Duodenal mucosa (tissue), 2 donors: Measurements from ENCODE around the gene ATAD3B.
"Not testable (repeated sequence)": the region's sequence is repeated elsewhere in the genome, so short reads cannot be mapped to it uniquely, and the experiment has no call there.

ENCODE experiments used
- H3K27ac ChIP-seq: one replicate; pipeline ENCODE4 v1.7.0; 2013; ENCODE audit warnings: low read depth, low read length
- H3K27me3 ChIP-seq, 2 donors: one replicate each; pipeline ENCODE4 v1.7.0; 2013; ENCODE audit warnings: low read length in 2 of 2, control low read depth in 1 of 2; ENCODE audit not compliant: insufficient read depth in 2 of 2, control insufficient read depth in 1 of 2
- H3K36me3 ChIP-seq, 2 donors: one replicate each; pipeline ENCODE4 v1.7.0; 2013; ENCODE audit warnings: low read length in 2 of 2, control low read depth in 1 of 2; ENCODE audit not compliant: insufficient read depth in 2 of 2, control insufficient read depth in 1 of 2
- H3K4me1 ChIP-seq, 2 donors: one replicate each; pipeline ENCODE4 v1.7.0; 2013; ENCODE audit warnings: low read length in 2 of 2, control low read depth in 1 of 2; ENCODE audit not compliant: insufficient read depth in 2 of 2, control insufficient read depth in 1 of 2
- H3K4me3 ChIP-seq, 2 donors: one replicate each; pipeline ENCODE4 v1.7.0; 2013; ENCODE audit warnings: low read length in 2 of 2, low read depth in 1 of 2
- H3K9ac ChIP-seq, 2 donors: one replicate each; pipeline ENCODE4 v1.7.0; 2013; ENCODE audit warnings: low read length in 2 of 2, low read depth in 1 of 2
- H3K9me3 ChIP-seq, 2 donors: one replicate each; pipeline ENCODE4 v1.7.0; 2013; ENCODE audit warnings: low read length in 2 of 2, control low read depth in 1 of 2; ENCODE audit not compliant: control insufficient read depth in 1 of 2

The ATAD3B gene

DNA sequence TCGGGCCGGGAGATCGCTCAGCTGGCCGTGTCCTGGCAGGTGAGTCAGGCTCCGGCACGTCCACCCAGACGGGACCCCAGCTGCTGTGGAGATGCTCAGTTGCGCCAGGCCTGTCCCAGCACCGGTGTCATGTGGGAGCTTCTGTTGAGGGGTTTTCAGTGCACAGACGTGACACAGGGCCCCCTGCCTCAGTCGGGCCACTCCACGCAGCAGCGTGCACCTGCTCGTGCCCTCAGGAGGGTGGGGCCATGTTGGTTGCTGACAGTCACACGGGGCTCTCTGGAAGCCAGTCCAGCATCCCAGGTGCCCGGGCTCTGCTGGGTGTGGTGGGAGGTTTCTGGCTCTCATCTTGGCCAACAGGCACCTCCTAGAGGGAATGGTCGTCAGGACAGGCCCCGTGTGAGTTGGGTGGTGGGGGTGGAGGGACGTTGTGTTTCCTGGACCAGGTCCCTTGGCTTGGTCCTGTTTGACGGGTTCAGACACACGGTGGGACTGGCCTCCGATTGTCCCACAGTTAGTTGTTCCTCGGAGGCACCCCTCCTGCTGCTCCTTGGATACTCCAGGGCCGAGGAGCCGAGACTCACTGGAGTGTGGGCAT is 19.2 kb downstream of the ATAD3B start:
- Histone ChIP-seq H3K36me3 (peaks cover 9 to 51% of the 10 kb centered on the region in 2 donors), H3K9ac (no peak overlapping the region), H3K27ac (no peak overlapping the region)

DNA sequence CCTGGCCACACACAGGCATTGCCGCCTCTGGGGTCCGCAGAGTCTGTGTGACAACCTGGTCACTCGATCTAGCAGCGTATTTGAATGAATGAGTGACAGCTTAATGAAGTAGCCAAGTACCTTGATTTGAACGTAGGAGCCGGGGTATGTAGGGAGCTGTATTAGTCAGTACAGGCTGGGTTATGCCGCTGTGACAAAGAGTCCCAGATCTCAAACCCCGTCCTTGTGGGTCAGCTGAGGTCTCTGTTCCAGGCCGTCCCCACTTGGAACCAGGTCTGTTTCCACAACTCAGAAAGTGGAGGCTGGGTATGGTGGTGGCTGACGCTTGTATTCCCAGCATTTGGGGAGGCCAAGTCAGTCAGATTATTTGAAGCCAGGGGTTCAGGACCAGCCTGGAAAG is 20.0 kb downstream of the ATAD3B start:
- no peak overlapping the region for H3K9ac ChIP-seq
- peaks cover 0 to 3% of the 10 kb centered on the region in 2 donors for H3K9me3 ChIP-seq
- no peak overlapping the region for H3K4me3 ChIP-seq
- no peaks in the 10 kb centered on the region for H3K4me1 ChIP-seq
- no peaks in the 10 kb centered on the region for H3K27me3 ChIP-seq
- peaks cover 9 to 51% of the 10 kb centered on the region in 2 donors for H3K36me3 ChIP-seq
- H3K27ac ChIP-seq: no peak overlapping the region

More for the DNA sequence above, 19.2 kb downstream of the ATAD3B start:
- peaks cover 0 to 3% of the 10 kb centered on the region in 2 donors for H3K9me3 ChIP-seq
- no peak overlapping the region for H3K4me3 ChIP-seq
- no peaks in the 10 kb centered on the region for H3K27me3 ChIP-seq
- no peaks in the 10 kb centered on the region for H3K4me1 ChIP-seq

DNA sequence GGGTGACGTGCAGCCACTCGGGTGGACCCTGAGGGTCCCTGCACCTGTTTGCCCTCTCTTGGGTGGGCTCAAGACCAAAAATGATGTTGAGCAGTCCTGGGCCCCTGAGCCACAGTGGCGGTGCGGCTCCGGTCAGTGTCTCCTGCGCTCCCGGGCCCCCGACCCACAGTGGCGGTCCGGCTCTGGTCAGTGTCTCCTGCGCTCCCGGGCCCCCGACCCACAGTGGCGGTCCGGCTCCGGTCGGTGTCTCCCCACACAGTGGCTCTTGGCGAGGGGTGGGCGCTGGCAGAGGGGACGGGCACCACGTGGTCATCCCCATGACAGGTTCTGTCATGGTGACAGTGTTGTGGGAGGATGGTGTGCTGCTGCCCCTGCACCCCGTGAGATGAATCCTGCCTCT is 22.7 kb downstream of the ATAD3B start:
- H3K27me3 ChIP-seq, H3K4me3 ChIP-seq, H3K9me3 ChIP-seq, H3K27ac ChIP-seq, H3K9ac ChIP-seq, H3K4me1 ChIP-seq: not testable (repeated sequence)
- peaks cover 9 to 35% of the 10 kb centered on the region in 2 donors for H3K36me3 ChIP-seq

DNA sequence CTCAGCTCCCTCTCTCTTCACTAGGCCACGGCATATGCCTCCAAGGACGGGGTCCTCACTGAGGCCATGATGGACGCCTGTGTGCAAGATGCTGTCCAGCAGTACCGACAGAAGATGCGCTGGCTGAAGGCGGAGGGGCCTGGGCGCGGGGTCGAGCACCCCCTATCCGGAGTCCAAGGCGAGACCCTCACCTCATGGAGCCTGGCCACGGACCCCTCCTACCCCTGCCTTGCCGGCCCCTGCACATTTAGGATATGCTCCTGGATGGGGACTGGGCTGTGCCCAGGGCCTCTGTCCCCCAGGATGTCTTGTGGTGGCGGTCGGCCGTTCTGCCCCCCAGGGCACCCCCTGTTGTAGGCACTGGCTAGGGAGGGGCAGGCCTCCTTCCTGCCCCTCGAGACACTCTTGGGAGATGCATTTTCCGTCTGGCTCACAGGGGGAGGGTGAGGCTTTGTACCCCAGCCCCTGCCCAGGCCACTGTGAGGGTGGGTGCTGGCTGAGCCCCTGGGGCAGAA is 24.0 kb downstream of the ATAD3B start:
- not testable (repeated sequence) for H3K27me3 ChIP-seq, H3K9me3 ChIP-seq, H3K4me3 ChIP-seq, H3K9ac ChIP-seq, H3K4me1 ChIP-seq, H3K27ac ChIP-seq
- peaks cover 9 to 25% of the 10 kb centered on the region in 2 donors for H3K36me3 ChIP-seq

DNA sequence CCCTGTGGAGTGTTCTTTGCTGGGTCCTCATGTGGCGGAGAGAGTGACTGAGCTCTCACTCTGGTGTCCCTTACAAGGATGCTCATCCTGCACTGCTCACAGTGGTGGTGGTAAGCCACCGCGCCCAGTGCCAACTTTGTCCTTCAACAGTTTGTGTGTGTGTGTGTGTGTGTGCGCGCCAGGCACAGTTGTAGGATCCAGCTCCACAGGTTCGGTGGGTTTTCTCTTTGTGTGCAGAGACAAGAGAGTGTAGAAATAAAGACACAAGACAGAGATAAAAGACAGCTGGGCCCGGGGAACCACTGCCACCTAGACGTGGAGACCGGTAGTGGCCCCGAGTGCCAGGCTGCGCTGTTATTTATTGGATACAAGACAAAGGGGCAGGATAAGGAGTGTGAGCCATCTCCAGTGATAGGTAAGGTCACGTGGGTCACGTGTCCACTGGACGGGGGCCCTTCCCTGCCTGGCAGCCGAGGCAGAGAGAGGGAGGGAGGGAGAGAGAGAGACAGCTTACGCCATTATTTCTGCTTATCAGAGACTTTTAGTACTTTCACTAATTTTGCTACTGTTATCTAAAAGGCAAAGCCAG is 33.3 kb downstream of the ATAD3B start:
- H3K4me1 ChIP-seq, H3K27me3 ChIP-seq, H3K9me3 ChIP-seq, H3K36me3 ChIP-seq, H3K27ac ChIP-seq: not testable (repeated sequence)
- Histone ChIP-seq H3K9ac (peak overlapping the region in 1 of 2 donors; percentile 12), H3K4me3 (peak overlapping the region in 1 of 2 donors; percentile 32)

DNA sequence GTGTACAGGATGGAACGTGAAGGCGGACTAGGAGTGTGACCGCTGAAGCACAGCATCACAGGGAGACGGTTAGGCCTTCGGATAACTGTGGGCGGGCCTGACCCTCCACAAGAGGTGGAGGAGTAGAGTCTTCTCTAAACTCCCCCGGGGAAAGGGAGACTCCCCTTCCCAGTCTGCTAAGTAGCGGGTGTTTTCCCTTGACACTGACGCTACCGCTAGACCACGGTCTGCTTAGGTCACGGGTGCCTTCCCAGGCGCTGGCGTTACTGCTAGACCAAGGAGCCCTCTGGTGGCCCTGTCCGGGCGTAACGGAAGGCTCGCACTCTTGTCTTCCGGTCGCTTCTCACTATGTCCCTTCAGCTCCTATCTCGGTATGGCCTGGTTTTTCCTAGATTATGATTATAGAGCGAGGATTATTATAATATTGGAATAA is 33.8 kb downstream of the ATAD3B start:
- not testable (repeated sequence) for H3K27ac ChIP-seq, H3K27me3 ChIP-seq, H3K9me3 ChIP-seq, H3K4me1 ChIP-seq, H3K36me3 ChIP-seq
- H3K4me3 ChIP-seq: peak overlapping the region in 1 of 2 donors; percentile 32
- peak overlapping the region in 1 of 2 donors; percentile 12 for H3K9ac ChIP-seq

DNA sequence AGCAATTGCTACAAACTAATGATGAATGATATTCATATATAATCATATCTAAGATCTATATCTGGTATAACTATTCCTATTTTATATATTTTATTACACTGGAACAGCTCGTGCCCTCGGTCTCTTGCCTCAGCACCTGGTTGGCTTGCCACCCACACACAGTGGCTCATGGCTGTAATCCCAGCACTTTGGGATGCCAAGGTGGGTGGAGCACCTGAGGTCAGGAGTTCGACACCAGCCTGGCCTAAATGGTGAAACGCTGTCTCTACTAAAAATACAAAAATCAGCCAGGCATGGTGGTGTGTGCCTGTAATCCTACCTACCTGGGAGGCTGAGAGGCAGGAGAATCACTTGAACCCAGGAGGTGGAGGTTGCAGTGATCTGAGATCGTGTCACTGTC is 34.2 kb downstream of the ATAD3B start:
- not testable (repeated sequence) for H3K27ac ChIP-seq, H3K27me3 ChIP-seq, H3K9me3 ChIP-seq, H3K4me1 ChIP-seq, H3K4me3 ChIP-seq, H3K9ac ChIP-seq, H3K36me3 ChIP-seq

DNA sequence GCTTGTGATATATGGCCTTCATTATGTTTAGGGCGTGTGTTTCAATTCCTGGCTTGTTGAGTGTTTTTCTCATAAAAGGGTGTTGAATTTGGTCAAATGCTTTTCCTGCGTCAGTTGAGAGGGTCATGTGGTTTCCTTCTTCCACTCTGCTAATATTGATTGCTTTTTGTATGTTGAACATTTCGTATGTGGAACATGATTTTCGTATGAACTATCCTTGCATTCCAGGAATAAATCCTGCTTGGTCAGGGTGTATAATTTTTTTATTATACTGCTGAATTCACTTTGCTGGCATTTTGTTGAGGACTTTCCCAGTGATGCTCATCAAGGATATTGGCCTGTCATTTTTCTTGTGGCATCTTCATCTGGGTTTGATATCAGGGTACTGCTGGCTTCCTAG is 35.7 kb downstream of the ATAD3B start:
- Histone ChIP-seq H3K27me3 (no peaks in the 10 kb centered on the region), H3K4me1 (peaks cover 4 to 9% of the 10 kb centered on the region in 2 donors), H3K4me3 (no peak overlapping the region), H3K27ac (no peak overlapping the region), H3K9me3 (no peaks in the 10 kb centered on the region), H3K36me3 (no peaks in the 10 kb centered on the region), H3K9ac (no peak overlapping the region)

DNA sequence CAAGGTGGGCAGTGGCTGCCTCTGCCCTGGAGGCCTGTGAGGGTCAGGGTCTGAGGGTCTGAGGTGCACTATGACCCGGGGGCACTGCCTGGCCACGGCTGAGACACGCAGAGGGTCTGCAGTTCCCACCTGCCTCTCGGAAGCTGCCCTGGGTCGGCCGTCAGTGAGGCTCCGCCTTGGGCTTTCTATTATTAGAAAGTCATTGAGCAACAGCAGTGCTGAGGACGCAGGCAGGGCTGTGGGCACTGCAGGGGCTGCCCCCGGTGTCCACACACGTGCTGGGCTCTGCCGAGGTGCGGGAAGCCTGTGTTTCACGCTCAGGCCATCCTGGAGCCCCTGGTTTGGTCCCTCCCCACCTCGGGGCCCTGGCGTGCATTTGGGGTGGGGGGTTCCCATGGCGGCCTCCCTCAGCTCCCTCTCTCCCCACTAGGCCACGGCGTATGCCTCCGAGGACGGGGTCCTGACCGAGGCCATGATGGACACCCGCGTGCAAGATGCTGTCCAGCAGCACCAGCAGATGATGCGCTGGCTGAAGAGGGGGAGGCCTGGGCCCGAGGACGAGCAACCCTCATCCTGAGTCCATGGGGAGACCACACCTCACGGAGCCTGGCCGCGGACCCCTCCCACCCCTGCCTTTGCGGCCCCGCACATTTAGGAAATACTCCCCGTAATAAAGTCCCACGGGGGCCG is 37.4 kb downstream of the ATAD3B start:
- H3K4me1 ChIP-seq, H3K9me3 ChIP-seq, H3K9ac ChIP-seq, H3K27ac ChIP-seq, H3K4me3 ChIP-seq, H3K27me3 ChIP-seq, H3K36me3 ChIP-seq: not testable (repeated sequence)

DNA sequence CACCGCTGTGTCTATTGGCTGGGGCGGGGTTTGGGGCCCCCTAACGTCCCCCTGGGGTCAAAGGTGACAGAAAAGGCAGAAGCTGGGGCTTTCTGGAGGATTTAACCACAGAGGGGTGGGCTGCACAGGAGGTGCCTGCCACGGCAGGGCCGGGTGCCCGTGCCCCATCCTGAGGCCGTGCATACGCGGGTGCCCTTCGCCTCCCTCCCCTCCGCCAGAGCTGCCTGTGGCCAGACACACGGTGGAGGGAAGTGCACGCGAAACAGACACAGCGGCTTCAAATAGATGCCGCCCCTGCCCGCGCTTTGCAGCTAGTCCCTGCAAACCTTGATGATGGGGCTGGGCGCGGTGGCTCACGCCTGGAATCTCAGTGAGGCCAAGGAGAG is 37.9 kb downstream of the ATAD3B start:
- not testable (repeated sequence) for H3K9me3 ChIP-seq, H3K36me3 ChIP-seq, H3K4me3 ChIP-seq, H3K27me3 ChIP-seq, H3K27ac ChIP-seq, H3K4me1 ChIP-seq, H3K9ac ChIP-seq
